ENCODE data around the gene ALG12. TPM values are rescaled to one million over a fixed set of nuclear protein-coding genes. Genes with fewer than 3 reads are reported as not detected.

Gene ALG12
- polyA plus RNA-seq, 1 donor from 2014 or later: 14.3 TPM

GRCh38 chr22:49918911-49919881 lies 958 bp upstream of the ALG12 start:
- Histone ChIP-seq H4K20me1 (ENCODE audit: insufficient read depth) (peaks cover 2% of the 10 kb centered on the region), H3K27me3 (ENCODE audit: insufficient read depth, low read depth, low read length) (no peaks in the 10 kb centered on the region), H3K4me2 (ENCODE audit: low read length) (peak overlapping the region; percentile 68), H3K9ac (ENCODE audit: low read length) (peak overlapping the region; percentile 68), H3K4me3 (ENCODE audit: low read length) (peak overlapping the region; percentile 84), H3K36me3 (ENCODE audit: insufficient read depth, low read length) (no peaks in the 10 kb centered on the region), H3K9me3 (ENCODE audit: low read length) (no peaks in the 10 kb centered on the region), H3F3A (ENCODE audit: insufficient read depth, low read length, poor library complexity, severe bottlenecking) (no peaks in the 10 kb centered on the region), H3K79me2 (replicated peaks; ENCODE audit: insufficient read depth, low read length) (peaks cover 10% of the 10 kb centered on the region), H3K27ac (ENCODE audit: low read length) (no peak overlapping the region), H2AFZ (ENCODE audit: low read depth, low read length) (no peak overlapping the region), H3K9me2 (ENCODE audit: insufficient read depth, low read length) (no peaks in the 10 kb centered on the region)
- TF ChIP-seq RAD21 (conservative IDR thresholded peaks at IDR 0.05) (no peak), MXI1 (conservative IDR thresholded peaks at IDR 0.05; ENCODE audit: poor library complexity, severe bottlenecking) (no peak), TAF1 (IDR thresholded peaks at IDR 0.05; ENCODE audit: low read depth) (no peak), REST (IDR thresholded peaks at IDR 0.05; ENCODE audit: borderline replicate concordance) (no peak)

DNA sequence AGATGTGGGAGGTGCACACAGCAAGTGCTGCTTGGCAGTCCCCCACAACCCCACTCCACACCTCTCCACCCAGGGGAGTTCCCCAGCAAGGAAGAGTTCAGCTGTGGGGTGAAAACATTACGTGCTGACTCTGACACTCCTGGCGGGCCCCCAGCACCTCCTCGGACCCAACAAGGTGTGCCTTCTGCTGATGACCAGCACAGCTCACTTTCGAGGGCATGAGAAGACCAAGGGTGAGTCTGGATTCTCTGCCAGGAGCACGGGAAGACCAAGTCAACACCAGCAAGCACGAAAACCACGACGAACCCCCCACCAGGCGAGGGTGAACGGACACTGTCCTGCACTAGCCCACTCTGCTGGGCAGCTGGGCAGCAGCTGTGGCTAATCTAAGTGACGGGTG lies 1.4 kb downstream of the ALG12 start:
- H3K4me2 ChIP-seq (ENCODE audit: low read length): no peak overlapping the region
- no peaks in the 10 kb centered on the region for H3F3A ChIP-seq (ENCODE audit: insufficient read depth, low read length, poor library complexity, severe bottlenecking)
- no peak overlapping the region for H2AFZ ChIP-seq (ENCODE audit: low read depth, low read length)
- H3K9ac ChIP-seq (ENCODE audit: low read length): no peak overlapping the region
- H3K27me3 ChIP-seq (ENCODE audit: insufficient read depth, low read depth, low read length): no peaks in the 10 kb centered on the region
- no peaks in the 10 kb centered on the region for H3K9me3 ChIP-seq (ENCODE audit: low read length)
- H3K79me2 ChIP-seq (replicated peaks; ENCODE audit: insufficient read depth, low read length): peaks cover 10% of the 10 kb centered on the region
- no peaks in the 10 kb centered on the region for H3K9me2 ChIP-seq (ENCODE audit: insufficient read depth, low read length)
- H4K20me1 ChIP-seq (ENCODE audit: insufficient read depth): peaks cover 2% of the 10 kb centered on the region
- no peak for TF ChIP-seq EZH2 (IDR thresholded peaks at IDR 0.05; ENCODE audit: borderline replicate concordance, insufficient read depth, low read length, poor library complexity, severe bottlenecking)
- no peak for TF ChIP-seq RAD21 (conservative IDR thresholded peaks at IDR 0.05)
- TF ChIP-seq SMC3 (conservative IDR thresholded peaks at IDR 0.05; ENCODE audit: poor library complexity): no peak
- no peak for TF ChIP-seq TAF1 (IDR thresholded peaks at IDR 0.05; ENCODE audit: low read depth)
- no peak for TF ChIP-seq CTCF (IDR thresholded peaks at IDR 0.05; ENCODE audit: poor library complexity, severe bottlenecking)
- no peak for TF ChIP-seq POLR2AphosphoS5 (IDR thresholded peaks at IDR 0.05)
- TF ChIP-seq EP300 (conservative IDR thresholded peaks at IDR 0.05; ENCODE audit: poor library complexity, severe bottlenecking): no peak
- TF ChIP-seq MXI1 (conservative IDR thresholded peaks at IDR 0.05; ENCODE audit: poor library complexity, severe bottlenecking): no peak
- no peak for TF ChIP-seq REST (IDR thresholded peaks at IDR 0.05; ENCODE audit: borderline replicate concordance)
- no peak overlapping the region for H3K27ac ChIP-seq (ENCODE audit: low read length)
- no peaks in the 10 kb centered on the region for H3K36me3 ChIP-seq (ENCODE audit: insufficient read depth, low read length)
- H3K4me3 ChIP-seq (ENCODE audit: low read length): peak overlapping the region; percentile 84

Measured in neural cell (in vitro differentiated cells).